Body of pancreas (tissue), 4 donors: ENCODE data around the gene RFC3.
A peak's percentile ranks its signal among the peaks of the same experiment; 100 is the strongest.

Experiments
- POLR2A ChIP-seq, 3 donors: fragments of 450-650 bp; IDR thresholded peaks; one replicate each; pipeline ENCODE4 v1.6.1; 2016; ENCODE audit warnings: antibody characterized with exemption in 3 of 3, mild to moderate bottlenecking in 2 of 3
- TF ChIP-seq, protein P1 (sequence below), 7 experiments: fragments of 450-650 bp in 4 of 7; fragments of 200-600 bp in 3 of 7; sonication (generic) in 3 of 7; IDR thresholded peaks; one replicate each; pipeline ENCODE4 v1.5.1; 2016 to 2019; ENCODE audit warnings: antibody characterized with exemption in 7 of 7

DNA sequence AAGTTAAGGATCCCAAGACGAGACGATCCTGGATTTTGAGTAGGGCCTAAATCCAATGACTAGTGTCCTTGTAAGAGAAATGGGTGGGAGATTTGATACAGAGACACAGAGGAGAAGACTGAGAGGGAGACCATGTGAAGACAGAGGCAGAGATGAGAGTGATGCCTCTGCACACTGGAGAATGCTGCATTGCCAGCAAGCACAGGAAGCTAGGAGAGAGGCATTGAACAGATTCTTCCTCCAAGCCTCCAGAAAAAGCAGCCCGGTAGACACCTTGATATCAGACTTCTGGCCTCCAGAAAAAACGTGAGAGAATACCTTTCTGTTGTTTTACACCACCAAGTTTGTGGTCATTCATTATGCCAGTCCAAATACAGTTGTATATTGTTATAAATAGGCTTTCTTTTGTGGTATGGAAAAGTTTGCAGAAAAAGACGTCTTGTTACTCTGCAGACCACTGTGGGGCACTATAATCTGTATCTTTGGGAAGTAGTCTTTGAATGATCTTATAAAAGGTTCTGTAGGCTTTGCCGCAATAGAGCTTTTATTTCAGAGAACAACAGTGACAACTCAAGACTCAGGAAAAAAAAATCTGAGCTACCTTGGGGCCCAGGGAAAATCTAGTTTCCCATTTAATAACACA, 17.9 kb upstream of the RFC3 start:
- TF ChIP-seq, protein P1, sequence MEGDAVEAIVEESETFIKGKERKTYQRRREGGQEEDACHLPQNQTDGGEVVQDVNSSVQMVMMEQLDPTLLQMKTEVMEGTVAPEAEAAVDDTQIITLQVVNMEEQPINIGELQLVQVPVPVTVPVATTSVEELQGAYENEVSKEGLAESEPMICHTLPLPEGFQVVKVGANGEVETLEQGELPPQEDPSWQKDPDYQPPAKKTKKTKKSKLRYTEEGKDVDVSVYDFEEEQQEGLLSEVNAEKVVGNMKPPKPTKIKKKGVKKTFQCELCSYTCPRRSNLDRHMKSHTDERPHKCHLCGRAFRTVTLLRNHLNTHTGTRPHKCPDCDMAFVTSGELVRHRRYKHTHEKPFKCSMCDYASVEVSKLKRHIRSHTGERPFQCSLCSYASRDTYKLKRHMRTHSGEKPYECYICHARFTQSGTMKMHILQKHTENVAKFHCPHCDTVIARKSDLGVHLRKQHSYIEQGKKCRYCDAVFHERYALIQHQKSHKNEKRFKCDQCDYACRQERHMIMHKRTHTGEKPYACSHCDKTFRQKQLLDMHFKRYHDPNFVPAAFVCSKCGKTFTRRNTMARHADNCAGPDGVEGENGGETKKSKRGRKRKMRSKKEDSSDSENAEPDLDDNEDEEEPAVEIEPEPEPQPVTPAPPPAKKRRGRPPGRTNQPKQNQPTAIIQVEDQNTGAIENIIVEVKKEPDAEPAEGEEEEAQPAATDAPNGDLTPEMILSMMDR (IDR thresholded peaks at IDR 0.05): peak in 6 of 7 experiments; percentile 19 to 61 (median 42)
- no peak for TF ChIP-seq POLR2A (IDR thresholded peaks at IDR 0.05)
